HG02571 (cell line): Measurements from ENCODE around the gene KRTAP10-1.
"Not testable (repeated sequence)": the region's sequence is repeated elsewhere in the genome, so short reads cannot be mapped to it uniquely, and the experiment has no call there.

ENCODE experiments used
- ATAC-seq: cut with Tn5 transposase; IDR thresholded peaks from one replicate; pipeline ENCODE4 v1.9.1; 2021; ENCODE audit warnings: mild to moderate bottlenecking, moderate library complexity; ENCODE audit not compliant: unreplicated experiment

The KRTAP10-1 gene

GRCh38 chr21:44571844-44572782 lies 32.1 kb upstream of the KRTAP10-1 start:
- ATAC-seq = no peak

GRCh38 chr21:44571296-44571695 lies 31.3 kb upstream of the KRTAP10-1 start:
- no peak for ATAC-seq

GRCh38 chr21:44569861-44570517 lies 30.0 kb upstream of the KRTAP10-1 start:
- ATAC-seq = no peak

GRCh38 chr21:44568667-44569556 lies 28.9 kb upstream of the KRTAP10-1 start:
- ATAC-seq = no peak

- no peak for ATAC-seq
Measured at GRCh38 chr21:44568261-44568660, 28.3 kb upstream of the KRTAP10-1 start.

- no peak for ATAC-seq
Measured at GRCh38 chr21:44567481-44568171, 27.6 kb upstream of the KRTAP10-1 start.

- no peak for ATAC-seq
Measured at GRCh38 chr21:44566403-44566802, 26.4 kb upstream of the KRTAP10-1 start.

GRCh38 chr21:44564886-44565598 lies 25.0 kb upstream of the KRTAP10-1 start:
- no peak for ATAC-seq

- no peak for ATAC-seq
Measured at GRCh38 chr21:44564099-44564498, 24.1 kb upstream of the KRTAP10-1 start.

- no peak for ATAC-seq
Measured at GRCh38 chr21:44558695-44559094, 18.7 kb upstream of the KRTAP10-1 start, which contains the start of gene KRTAP10-3. TSS of gene KRTAP10-3 (minus strand) at chr21:44558795. CDS start at chr21:44558715, 80 bp downstream.

GRCh38 chr21:44558329-44558675 lies 18.3 kb upstream of the KRTAP10-1 start:
- not testable (repeated sequence) for ATAC-seq

- ATAC-seq = no peak
Measured at GRCh38 chr21:44557491-44558328, 17.7 kb upstream of the KRTAP10-1 start.

- ATAC-seq = no peak
Measured at GRCh38 chr21:44556879-44557278, 16.9 kb upstream of the KRTAP10-1 start.

GRCh38 chr21:44555200-44555875 lies 15.3 kb upstream of the KRTAP10-1 start:
- no peak for ATAC-seq

- no peak for ATAC-seq
Measured at GRCh38 chr21:44552681-44553080, 12.7 kb upstream of the KRTAP10-1 start.

- no peak for ATAC-seq
Measured at GRCh38 chr21:44552136-44552535, 12.1 kb upstream of the KRTAP10-1 start.

- ATAC-seq = no peak
Measured at GRCh38 chr21:44551340-44551961, 11.5 kb upstream of the KRTAP10-1 start, which contains the start of gene KRTAP10-2. TSS of gene KRTAP10-2 (minus strand) at chr21:44551505. CDS start at chr21:44551458, 47 bp downstream.

- no peak for ATAC-seq
Measured at GRCh38 chr21:44550807-44551206, 10.8 kb upstream of the KRTAP10-1 start.
